H1 (cell line): ENCODE measurements around the gene CFAP58. TPM values are rescaled to one million over a fixed set of nuclear protein-coding genes. Genes with fewer than 3 reads are reported as not detected.

Source experiments
- CTCF ChIA-PET: fragments of 300-600 bp; sonication (Branson Sonifier 250); formaldehyde crosslinking; loops from one replicate; lab custom pipeline; 2021; ENCODE audit not compliant: partially characterized antibody; lab: Charles Lee
- POLR2A ChIA-PET: fragments of 300-600 bp; sonication (Branson Sonifier 250); formaldehyde crosslinking; loops from one replicate; lab custom pipeline; 2021; ENCODE audit warnings: inconsistent platforms; ENCODE audit not compliant: partially characterized antibody; lab: Charles Lee
- DNase-seq, 2 experiments: peaks; one replicate each; pipeline versions ENCODE4 v3.0.0 to v3.0.0-alpha.2; 2010 to 2022; ENCODE audit warnings: low spot score in 2 of 2, low read depth in 1 of 2, mixed read lengths in 1 of 2
- FAIRE-seq: peaks from 2 replicates; lab custom pipeline; 2011; peaks lifted over from hg19 to GRCh38; lab: Jason Lieb, UNC
- H2AFZ ChIP-seq: 2 replicates; pipeline ENCODE4 v1.8.1; 2012; ENCODE audit warnings: low read length, inconsistent platforms
- H2AK5ac ChIP-seq: 2 replicates; pipeline ENCODE4 v1.6.1; 2013; ENCODE audit warnings: low read depth, low read length
- H2BK120ac ChIP-seq: replicated peaks from 2 replicates; pipeline ENCODE3; 2013; ENCODE audit warnings: low read depth, low read length, inconsistent platforms
- H2BK12ac ChIP-seq: 2 replicates; pipeline ENCODE4 v1.6.1; 2013; ENCODE audit warnings: low read depth, low read length
- H2BK15ac ChIP-seq: 2 replicates; pipeline ENCODE4 v1.6.1; 2013; ENCODE audit warnings: low read length
- H2BK20ac ChIP-seq: 2 replicates; pipeline ENCODE4 v1.6.1; 2013; ENCODE audit warnings: low read length
- H2BK5ac ChIP-seq: 2 replicates; pipeline ENCODE4 v1.6.1; 2013; ENCODE audit warnings: low read depth, low read length
- H3K14ac ChIP-seq: 2 replicates; pipeline ENCODE4 v1.6.1; 2013; ENCODE audit warnings: inconsistent platforms; ENCODE audit not compliant: insufficient read length
- H3K18ac ChIP-seq: 2 replicates; pipeline ENCODE4 v1.6.1; 2013; ENCODE audit warnings: low read length; ENCODE audit errors: extremely low read depth
- H3K23ac ChIP-seq: 2 replicates; pipeline ENCODE4 v1.6.1; 2013; ENCODE audit warnings: inconsistent platforms; ENCODE audit not compliant: insufficient read length
- H3K23me2 ChIP-seq: 2 replicates; pipeline ENCODE4 v1.6.1; 2013; ENCODE audit warnings: low read depth, low read length
- H3K27ac ChIP-seq: 2 replicates; pipeline ENCODE4 v1.6.1; 2011; ENCODE audit warnings: low read depth, low read length, inconsistent platforms
- H3K27me3 ChIP-seq, 4 experiments: replicated peaks in 1 of 4; 1 replicate in 1 of 4; 2 replicates in 3 of 4; pipeline versions ENCODE4 v1.6.1 to v1.8.1; 2011 to 2013; ENCODE audit warnings: low read length in 3 of 4, mild to moderate bottlenecking in 3 of 4, inconsistent platforms in 2 of 4, mixed read lengths in 2 of 4, moderate library complexity in 1 of 4; ENCODE audit not compliant: control insufficient read depth in 3 of 4, insufficient read depth in 3 of 4; ENCODE audit errors: extremely low read depth in 1 of 4
- H3K36me3 ChIP-seq, 4 experiments: 2 replicates each; pipeline versions ENCODE4 v1.6.1 to v1.8.1; 2011 to 2013; ENCODE audit warnings: mild to moderate bottlenecking in 4 of 4, low read length in 3 of 4, moderate library complexity in 2 of 4, control low read depth in 1 of 4, inconsistent platforms in 1 of 4; ENCODE audit not compliant: insufficient read depth in 4 of 4, control insufficient read depth in 2 of 4
- H3K4ac ChIP-seq: replicated peaks from 2 replicates; pipeline ENCODE3; 2013; ENCODE audit warnings: low read length, low read depth, mixed read lengths, inconsistent platforms; ENCODE audit not compliant: insufficient read length
- H3K4me1 ChIP-seq, 4 experiments: replicated peaks in 1 of 4; 1 replicate in 1 of 4; 2 replicates in 3 of 4; pipeline versions ENCODE4 v1.6.1 to v1.8.1; 2011 to 2013; ENCODE audit warnings: low read length in 3 of 4, inconsistent platforms in 2 of 4, mixed read lengths in 1 of 4; ENCODE audit not compliant: insufficient read depth in 4 of 4, control insufficient read depth in 3 of 4
- H3K4me2 ChIP-seq, 2 experiments: 2 replicates each; pipeline versions ENCODE4 v1.6.1 to v1.8.1; 2011 to 2013; ENCODE audit warnings: low read depth in 2 of 2, low read length in 2 of 2, control low read depth in 1 of 2, inconsistent platforms in 1 of 2, mild to moderate bottlenecking in 1 of 2; ENCODE audit not compliant: insufficient read depth in 1 of 2
- H3K4me3 ChIP-seq, 4 experiments: fragments of 200-600, 300-600 bp in 1 of 4; sonication (generic), shearing (Covaris generic), sonication (Bioruptor Twin) in 1 of 4; 2 replicates each; pipeline versions ENCODE4 v1.5.1 to v1.8.1; 2011 to 2016; ENCODE audit warnings: low read length in 4 of 4, low read depth in 3 of 4, control low read depth in 2 of 4, inconsistent platforms in 2 of 4, mild to moderate bottlenecking in 2 of 4, mixed read lengths in 1 of 4, moderate library complexity in 1 of 4; ENCODE audit not compliant: insufficient read depth in 2 of 4; ENCODE audit errors: extremely low read depth in 1 of 4
- H3K56ac ChIP-seq: replicated peaks from 2 replicates; pipeline ENCODE3; 2013; ENCODE audit warnings: low read depth, mild to moderate bottlenecking, mixed read lengths, low read length, inconsistent platforms; ENCODE audit not compliant: insufficient read length
- H3K79me1 ChIP-seq: 2 replicates; pipeline ENCODE4 v1.6.1; 2013; ENCODE audit warnings: low read depth, low read length, control low read depth
- H3K79me2 ChIP-seq, 2 experiments: 2 replicates each; pipeline versions ENCODE4 v1.6.1 to v1.8.1; 2012 to 2013; ENCODE audit warnings: low read length in 2 of 2, mild to moderate bottlenecking in 2 of 2, inconsistent platforms in 1 of 2; ENCODE audit not compliant: insufficient read depth in 2 of 2, control insufficient read depth in 1 of 2
- H3K9ac ChIP-seq, 4 experiments: replicated peaks in 1 of 4; 1 replicate in 1 of 4; 2 replicates in 3 of 4; pipeline versions ENCODE4 v1.6.1 to v1.8.1; 2011 to 2013; ENCODE audit warnings: low read depth in 3 of 4, low read length in 3 of 4, control low read depth in 2 of 4, mild to moderate bottlenecking in 2 of 4, moderate library complexity in 2 of 4, inconsistent platforms in 1 of 4; ENCODE audit errors: extremely low read depth in 1 of 4
- H3K9me3 ChIP-seq, 2 experiments: 2 replicates each; pipeline versions ENCODE4 v1.6.1 to v1.8.1; 2012 to 2013; ENCODE audit warnings: mild to moderate bottlenecking in 2 of 2, moderate library complexity in 2 of 2, control low read depth in 1 of 2, inconsistent platforms in 1 of 2, low read depth in 1 of 2, low read length in 1 of 2, mixed read lengths in 1 of 2; ENCODE audit not compliant: insufficient read depth in 2 of 2
- H4K20me1 ChIP-seq, 2 experiments: replicated peaks in 1 of 2; 2 replicates each; pipeline versions ENCODE3 to v1.8.1; 2011 to 2013; ENCODE audit warnings: inconsistent platforms in 2 of 2, low read length in 2 of 2, mild to moderate bottlenecking in 1 of 2; ENCODE audit not compliant: insufficient read depth in 2 of 2, control insufficient read depth in 1 of 2
- H4K5ac ChIP-seq: 2 replicates; pipeline ENCODE4 v1.6.1; 2013; ENCODE audit warnings: low read length, low read depth, mixed read lengths, inconsistent platforms; ENCODE audit not compliant: insufficient read length
- H4K8ac ChIP-seq: 2 replicates; pipeline ENCODE4 v1.8.0; 2013; ENCODE audit warnings: mild to moderate bottlenecking, moderate library complexity, low read length, inconsistent platforms; ENCODE audit not compliant: insufficient read depth; ENCODE audit errors: extremely low read depth
- H4K91ac ChIP-seq: replicated peaks from 2 replicates; pipeline ENCODE3; 2013; ENCODE audit warnings: low read length, mixed read lengths, inconsistent platforms; ENCODE audit not compliant: insufficient read length
- CHD2 ChIP-seq: IDR thresholded peaks from 2 replicates; pipeline ENCODE4 v1.6.1; 2012; ENCODE audit warnings: low read length, improper control_type of control experiment
- FOSL1 ChIP-seq: IDR thresholded peaks from 2 replicates; pipeline ENCODE4 v1.6.1; 2011; ENCODE audit warnings: mild to moderate bottlenecking, low read depth, low read length, moderate library complexity; ENCODE audit not compliant: insufficient read depth
- GTF2F1 ChIP-seq: IDR thresholded peaks from 2 replicates; pipeline ENCODE4 v1.6.1; 2012; ENCODE audit warnings: low read depth, low read length, improper control_type of control experiment, borderline replicate concordance
- RAD21 ChIP-seq, 2 experiments: IDR thresholded peaks in 1 of 2; conservative IDR thresholded peaks in 1 of 2; 2 replicates each; pipeline ENCODE4 v1.6.1; 2011; ENCODE audit warnings: low read depth in 2 of 2, low read length in 2 of 2, improper control_type of control experiment in 1 of 2, inconsistent platforms in 1 of 2, mild to moderate bottlenecking in 1 of 2, moderate library complexity in 1 of 2
- RXRA ChIP-seq: IDR thresholded peaks from 2 replicates; pipeline ENCODE4 v1.6.1; 2011; ENCODE audit warnings: low read depth, mild to moderate bottlenecking, low read length, moderate library complexity; ENCODE audit not compliant: insufficient read depth
- SP4 ChIP-seq: IDR thresholded peaks from 2 replicates; pipeline ENCODE4 v1.6.1; 2012; ENCODE audit warnings: low read length, inconsistent platforms
- TBP ChIP-seq: IDR thresholded peaks from 2 replicates; pipeline ENCODE4 v1.6.1; 2011; ENCODE audit warnings: low read depth, low read length, improper control_type of control experiment
- WGBS, 2 experiments: shearing (Covaris generic) in 1 of 2; methylation state at CpG; one replicate each; pipeline versions ENCODE4 v1.1.6 to v1.1.7; 2013 to 2015; ENCODE audit warnings: low lambda C conversion rate in 2 of 2, mixed read lengths in 2 of 2, inconsistent platforms in 1 of 2, low coverage in 1 of 2, missing lambda C conversion rate in 1 of 2; ENCODE audit not compliant: insufficient replicate concordance in 2 of 2, insufficient coverage in 1 of 2, insufficient read length in 1 of 2; ENCODE audit errors: extremely low coverage in 1 of 2, missing lambda C conversion rate in 1 of 2; 5-methylcytosine and 5-hydroxymethylcytosine counted together
- polyA plus RNA-seq, 7 experiments: library from polyadenylated mRNA; depleted of rRNA in 3 of 7; stranded (reverse) in 5 of 7; unstranded in 2 of 7; fragments of >200 nt in 5 of 7; fragments of 200-250 nt in 2 of 7; gene quantifications; 1 replicate in 5 of 7; 2 replicates in 1 of 7; 4 replicates in 1 of 7; pipeline versions ENCODE4 v1.2.1 to v1.2.3, GENCODE V29; 2011 to 2013; ENCODE audit warnings: missing spikeins in 2 of 7, mixed read lengths in 2 of 7
- total RNA-seq: library from RNA; stranded (reverse); fragmentation: NEBNext Ultra II Directional; extraction: Animal tissue kit (Norgen Biotek cat#: 25700); gene quantifications from 2 replicates; pipeline ENCODE4 v1.2.1, GENCODE V29; 2021

Gene CFAP58
- total and polyA plus RNA-seq, 2 of the 8 experiments (the other 6 are each of a cell fraction or from before 2014, with no cell fraction given): 0.32 to 0.71 TPM

DNA sequence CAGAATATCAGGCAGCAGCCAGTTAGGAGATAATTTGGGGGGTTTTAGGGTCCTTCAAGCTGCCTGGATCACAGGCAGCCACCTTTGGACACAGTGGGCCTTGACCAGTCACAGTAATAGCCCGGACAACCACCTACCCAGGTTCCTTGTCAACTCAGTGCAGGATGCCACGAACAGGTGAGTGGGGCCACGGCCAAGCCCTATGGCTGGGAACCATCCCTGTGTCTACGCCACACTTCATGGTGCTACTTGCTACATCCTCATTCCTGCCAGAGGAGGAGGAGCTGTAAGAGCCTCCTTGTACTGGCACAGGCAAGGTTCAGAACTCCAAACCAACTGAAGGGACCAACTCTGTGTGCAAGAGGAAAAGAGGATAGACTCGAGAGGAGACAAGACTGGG, 35.3 kb upstream of the CFAP58 start:
- peaks cover 42% of the 10 kb centered on the region for H3K79me1 ChIP-seq
- peaks cover 7 to 39% (median 31%) of the 10 kb centered on the region in 4 experiments for H3K4me1 ChIP-seq
- ChIA-PET POLR2A (interaction anchor here (1.2 to 5.1 kb wide), 2 partner anchors 12 to 30 kb away, joined by 3 to 23 read pairs; no protein-coding TSS in a partner anchor), CTCF (interaction anchor here (0.9 to 18.5 kb wide), 7 partner anchors 9 to 44 kb away, joined by 3 to 331 read pairs (median 55); partner anchors contain the start of genes CFAP58 and ITPRIP)
- H4K91ac ChIP-seq: no peak overlapping the region
- no peaks in the 10 kb centered on the region for H3K27me3 ChIP-seq
- H2BK120ac ChIP-seq: no peak overlapping the region
- H3K23me2 ChIP-seq: no peaks in the 10 kb centered on the region
- no peak overlapping the region for H3K23ac ChIP-seq
- no peak overlapping the region for H4K5ac ChIP-seq
- H3K18ac ChIP-seq: no peak overlapping the region
- H3K4ac ChIP-seq: peak overlapping the region; percentile 16
- no peaks in the 10 kb centered on the region for H3K9me3 ChIP-seq
- no peak overlapping the region for H3K9ac ChIP-seq
- no peak overlapping the region for H2BK5ac ChIP-seq
- H2AK5ac ChIP-seq: no peak overlapping the region
- no peak overlapping the region for H2BK15ac ChIP-seq
- H3K14ac ChIP-seq: no peak overlapping the region
- peaks cover 13 to 25% (median 20%) of the 10 kb centered on the region in 4 experiments for H3K36me3 ChIP-seq
- peaks cover 7 to 18% of the 10 kb centered on the region in 2 experiments for H4K20me1 ChIP-seq
- 82% methylated on average over 4 of the region's 5 CpGs; no CpG with 5 or more reads in 1 of the 2 experiments for WGBS, 2 experiments
- peaks cover 0 to 77% of the 10 kb centered on the region in 2 experiments; a peak in 3 of 4 replicates for H3K79me2 ChIP-seq
- DNase-seq: no peak
- no peak overlapping the region for H3K27ac ChIP-seq
- no peak overlapping the region for H3K4me3 ChIP-seq
- H3K4me2 ChIP-seq: no peak overlapping the region
- no peak overlapping the region for H3K56ac ChIP-seq
- H2BK20ac ChIP-seq: no peak overlapping the region
- H2BK12ac ChIP-seq: no peak overlapping the region
- H4K8ac ChIP-seq: no peak overlapping the region
- no peak for FAIRE-seq
- H2AFZ ChIP-seq: no peak overlapping the region
- TF ChIP-seq RXRA (no peak), SP4 (no peak), RAD21 (IDR thresholded peaks at IDR 0.05 in 1 of 2, conservative IDR thresholded peaks at IDR 0.05 in 1 of 2; ENCODE audit: low read depth in 2 of 2, low read length in 2 of 2) (no peak), TBP (no peak), FOSL1 (no peak), GTF2F1 (no peak), CHD2 (no peak)
